CD4-positive, alpha-beta memory T cell (primary cell): ENCODE measurements around the gene NXPH3. TPM values are rescaled to one million over a fixed set of nuclear protein-coding genes. Genes with fewer than 3 reads are reported as not detected.

ENCODE experiments used
- CTCF ChIA-PET: fragments of 350-600 bp; sonication (Branson Sonifier 250); formaldehyde crosslinking; loops from one replicate; lab custom pipeline; 2021; ENCODE audit warnings: inconsistent platforms; ENCODE audit not compliant: partially characterized antibody; lab: Charles Lee
- POLR2A ChIA-PET: fragments of 350-600 bp; sonication (Branson Sonifier 250); formaldehyde crosslinking; loops from one replicate; lab custom pipeline; 2021; ENCODE audit not compliant: partially characterized antibody; lab: Charles Lee
- DNase-seq, 5 donors: peaks; one replicate each; pipeline versions ENCODE4 v3.0.0 to v3.0.0-alpha.2; 2020 to 2022; ENCODE audit warnings: mixed read lengths in 1 of 5
- H3K27ac ChIP-seq: one replicate; pipeline ENCODE4 v1.7.0; 2013; ENCODE audit warnings: low read depth, low read length
- H3K27me3 ChIP-seq: 2 replicates; pipeline ENCODE4 v1.7.0; 2013; ENCODE audit warnings: mild to moderate bottlenecking, low read length, moderate library complexity; ENCODE audit not compliant: insufficient read depth
- H3K36me3 ChIP-seq: 2 replicates; pipeline ENCODE4 v1.7.0; 2013; ENCODE audit warnings: mild to moderate bottlenecking, low read length, moderate library complexity; ENCODE audit not compliant: insufficient read depth
- H3K4me1 ChIP-seq: 2 replicates; pipeline ENCODE4 v1.7.0; 2013; ENCODE audit warnings: mild to moderate bottlenecking, low read length, moderate library complexity; ENCODE audit not compliant: insufficient read depth
- H3K4me3 ChIP-seq, 2 donors: one replicate each; pipeline ENCODE4 v1.7.0; 2013; ENCODE audit warnings: low read length in 2 of 2, mild to moderate bottlenecking in 1 of 2
- H3K9me3 ChIP-seq, 2 donors: one replicate each; pipeline ENCODE4 v1.7.0; 2013; ENCODE audit warnings: low read length in 2 of 2, control low read depth in 1 of 2; ENCODE audit not compliant: control insufficient read depth in 1 of 2
- H3K27ac Mint-ChIP-seq, 7 donors: one replicate each; pipeline ENCODE4 v1.8.0; 2020 to 2021; ENCODE audit warnings: mixed read lengths in 7 of 7, mild to moderate bottlenecking in 6 of 7, inconsistent platforms in 3 of 7, moderate library complexity in 3 of 7
- H3K27me3 Mint-ChIP-seq, 2 donors: one replicate each; pipeline ENCODE4 v1.8.0; 2020 to 2021; ENCODE audit warnings: mixed read lengths in 2 of 2
- H3K36me3 Mint-ChIP-seq, 2 donors: one replicate each; pipeline ENCODE4 v1.8.0; 2020 to 2021; ENCODE audit warnings: mixed read lengths in 2 of 2, inconsistent platforms in 1 of 2, mild to moderate bottlenecking in 1 of 2
- H3K4me1 Mint-ChIP-seq, 4 donors: one replicate each; pipeline ENCODE4 v1.8.0; 2020 to 2021; ENCODE audit warnings: mixed read lengths in 4 of 4, mild to moderate bottlenecking in 1 of 4
- H3K4me3 Mint-ChIP-seq, 8 donors: one replicate each; pipeline ENCODE4 v1.8.0; 2020 to 2021; ENCODE audit warnings: mixed read lengths in 8 of 8, mild to moderate bottlenecking in 7 of 8, moderate library complexity in 6 of 8, inconsistent platforms in 3 of 8
- H3K9me3 Mint-ChIP-seq, 8 donors: one replicate each; pipeline ENCODE4 v1.8.0; 2020 to 2021; ENCODE audit warnings: mixed read lengths in 8 of 8, mild to moderate bottlenecking in 5 of 8, inconsistent platforms in 3 of 8, moderate library complexity in 1 of 8
- intact Hi-C: fragments of 100-400 bp; cut with micrococcal nuclease; formaldehyde crosslinking; loops from one replicate; pipeline ENCODE4 v1.15.1; 2023
- polyA plus RNA-seq, 2 donors: library from polyadenylated mRNA; unstranded; fragments of 300-500 nt; fragmentation: Illumina TruSeq; gene quantifications; one replicate each; pipeline ENCODE4 v1.2.3, GENCODE V29; 2021
- total RNA-seq, 2 experiments: library from RNA; stranded (reverse); gene quantifications; one replicate each; pipeline ENCODE4 v1.2.3, GENCODE V29; 2021

Gene NXPH3
- total and polyA plus RNA-seq, 4 experiments from 2014 or later, result not detected

DNA sequence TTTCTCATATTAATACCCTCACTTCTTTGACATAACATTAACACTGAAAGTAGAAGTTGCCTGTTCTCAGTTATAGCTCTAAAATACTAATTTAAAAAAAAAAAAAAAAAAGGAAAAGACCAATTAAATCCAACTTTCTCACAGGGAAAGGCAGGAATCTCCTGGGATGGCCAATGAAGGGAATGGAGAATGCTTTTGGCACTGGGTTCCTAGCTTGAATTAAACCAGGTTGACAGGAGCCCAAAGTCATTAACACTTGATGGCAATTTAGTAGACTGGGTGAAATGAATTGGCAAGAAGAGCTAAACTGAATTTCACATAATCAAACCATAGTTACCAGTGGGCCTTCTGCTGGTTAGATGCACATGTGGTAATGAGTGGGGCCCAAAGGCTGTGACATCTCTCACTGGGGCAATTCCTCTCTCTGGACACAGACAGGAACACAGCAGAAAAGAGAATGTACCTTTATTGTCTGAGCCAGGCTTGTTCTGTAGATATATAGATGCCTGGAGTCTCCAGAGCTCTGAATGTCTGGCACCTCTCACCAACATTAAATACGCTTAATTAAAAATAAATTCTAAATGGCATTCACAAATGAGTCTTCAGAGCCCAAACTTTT lies 37.6 kb downstream of the NXPH3 start:
- Mint-ChIP-seq H3K27me3 (no peaks in the 10 kb centered on the region), H3K36me3 (peaks cover 47 to 74% of the 10 kb centered on the region in 2 donors), H3K4me3 (no peak overlapping the region), H3K27ac (peak overlapping the region in 2 of 7 donors; percentile 22 to 25), H3K9me3 (no peaks in the 10 kb centered on the region), H3K4me1 (peaks cover 2 to 8% (median 3%) of the 10 kb centered on the region in 4 donors)
- CTCF ChIA-PET, result interaction anchor here (0.6 to 1.1 kb wide), 2 partner anchors 15 to 106 kb away, joined by 3 read pairs; no protein-coding TSS in a partner anchor
- no peaks in the 10 kb centered on the region for H3K27me3 ChIP-seq
- DNase-seq, result no peak
- peaks cover 66% of the 10 kb centered on the region for H3K36me3 ChIP-seq
- intact Hi-C loops, result no loop called here
- peaks cover 5% of the 10 kb centered on the region for H3K4me1 ChIP-seq
- H3K27ac ChIP-seq, result no peak overlapping the region
- H3K4me3 ChIP-seq, result no peak overlapping the region
- POLR2A ChIA-PET, result no interaction called here
- H3K9me3 ChIP-seq, result no peaks in the 10 kb centered on the region

- Histone ChIP-seq H3K36me3 (peaks cover 57% of the 10 kb centered on the region), H3K27me3 (no peaks in the 10 kb centered on the region), H3K27ac (no peak overlapping the region), H3K4me1 (peaks cover 7% of the 10 kb centered on the region), H3K9me3 (no peaks in the 10 kb centered on the region), H3K4me3 (no peak overlapping the region)
- POLR2A ChIA-PET, result no interaction called here
- CTCF ChIA-PET, result interaction anchor here (1.0 to 1.2 kb wide), 2 partner anchors 45 to 79 kb away, joined by 3 to 5 read pairs; no protein-coding TSS in a partner anchor
- Mint-ChIP-seq H3K27me3 (no peaks in the 10 kb centered on the region), H3K9me3 (no peaks in the 10 kb centered on the region), H3K4me1 (peaks cover 9 to 18% (median 14%) of the 10 kb centered on the region in 4 donors), H3K27ac (no peak overlapping the region), H3K4me3 (no peak overlapping the region), H3K36me3 (peaks cover 44 to 68% of the 10 kb centered on the region in 2 donors)
- intact Hi-C loops, result no loop called here
- DNase-seq, result no peak
Measured at GRCh38 chr17:49616086-49616485, 40.4 kb downstream of the NXPH3 start.

DNA sequence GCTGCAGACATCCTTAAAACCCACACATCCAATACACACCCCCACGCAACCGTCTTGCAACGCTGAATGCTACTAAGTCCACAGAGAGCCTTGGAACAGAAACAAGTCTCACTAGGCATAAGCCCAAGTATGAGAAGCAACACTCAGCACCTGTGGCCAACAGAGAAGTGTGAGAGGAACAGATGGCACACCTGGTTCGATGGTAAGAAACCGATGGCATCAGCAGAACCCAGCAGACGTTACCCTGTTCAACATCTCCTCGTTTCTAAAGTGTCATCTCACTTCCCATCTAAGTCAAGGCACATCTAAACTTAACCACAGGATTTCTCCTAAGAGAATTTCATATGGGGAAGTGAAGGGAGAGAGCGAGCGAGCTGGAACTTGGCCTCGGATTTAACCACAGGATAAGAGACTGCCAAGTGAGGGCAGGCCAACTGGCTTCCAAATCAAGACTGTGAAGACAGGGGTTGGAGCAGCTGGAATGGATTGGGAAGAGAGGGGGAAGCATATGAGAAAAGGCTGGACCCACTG lies 41.0 kb downstream of the NXPH3 start:
- Mint-ChIP-seq H3K9me3 (no peaks in the 10 kb centered on the region), H3K4me3 (no peak overlapping the region), H3K27ac (peak overlapping the region in 2 of 7 donors; percentile 26 to 68), H3K27me3 (no peaks in the 10 kb centered on the region), H3K36me3 (peaks cover 39 to 68% of the 10 kb centered on the region in 2 donors), H3K4me1 (peaks cover 11 to 20% (median 16%) of the 10 kb centered on the region in 4 donors)
- CTCF ChIA-PET, result no interaction called here
- Histone ChIP-seq H3K9me3 (no peaks in the 10 kb centered on the region), H3K36me3 (peaks cover 59% of the 10 kb centered on the region), H3K4me1 (peaks cover 7% of the 10 kb centered on the region), H3K27me3 (no peaks in the 10 kb centered on the region), H3K27ac (no peak overlapping the region), H3K4me3 (no peak overlapping the region)
- POLR2A ChIA-PET, result no interaction called here
- DNase-seq, result no peak
- intact Hi-C loops, result no loop called here

DNA sequence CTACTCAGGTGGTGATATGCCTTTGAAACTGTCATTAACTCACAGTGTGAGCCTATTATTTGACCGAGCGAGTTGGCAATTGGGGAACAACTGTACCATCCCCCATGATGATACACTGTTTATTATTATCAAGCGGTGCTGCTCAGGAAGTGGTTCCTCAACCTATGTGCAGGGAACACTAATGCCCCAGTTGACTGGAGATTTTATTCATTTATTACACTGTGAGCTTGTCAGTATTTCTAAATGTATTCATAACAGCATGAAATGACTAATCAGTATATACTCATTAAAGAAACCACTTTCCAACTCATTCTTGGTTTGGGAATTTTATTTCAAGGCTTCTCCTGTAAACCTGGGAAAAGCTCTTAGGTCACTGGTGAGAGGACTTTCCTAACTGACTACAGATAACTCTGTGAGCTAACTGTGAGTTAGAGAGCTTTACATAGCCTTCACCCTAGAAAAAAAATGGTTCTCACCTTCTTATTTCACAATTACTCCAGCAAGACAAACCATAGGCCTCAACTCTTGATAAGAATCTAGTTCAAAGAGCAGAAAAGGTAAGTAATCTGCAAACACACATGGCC lies 42.4 kb downstream of the NXPH3 start:
- Mint-ChIP-seq H3K4me3 (no peak overlapping the region), H3K9me3 (no peaks in the 10 kb centered on the region), H3K27me3 (no peaks in the 10 kb centered on the region), H3K4me1 (peaks cover 13 to 32% (median 23%) of the 10 kb centered on the region in 4 donors), H3K27ac (peak overlapping the region in 4 of 7 donors; percentile 38 to 63 (median 50)), H3K36me3 (peaks cover 42 to 69% of the 10 kb centered on the region in 2 donors)
- Histone ChIP-seq H3K4me3 (no peak overlapping the region), H3K9me3 (no peaks in the 10 kb centered on the region), H3K36me3 (peaks cover 65% of the 10 kb centered on the region), H3K4me1 (peaks cover 15% of the 10 kb centered on the region), H3K27ac (no peak overlapping the region), H3K27me3 (no peaks in the 10 kb centered on the region)
- intact Hi-C loops, result no loop called here
- no peak for DNase-seq
- CTCF ChIA-PET, result interaction anchor here (0.9 to 1.6 kb wide), 3 partner anchors 16 to 77 kb away, joined by 3 to 6 read pairs (median 4); no protein-coding TSS in a partner anchor
- POLR2A ChIA-PET, result interaction anchor here (1.2 kb wide), 1 partner anchor 59 kb away, joined by 4 read pairs; no protein-coding TSS in a partner anchor

- POLR2A ChIA-PET, result no interaction called here
- no peak overlapping the region for H3K4me3 Mint-ChIP-seq
Measured at GRCh38 chr17:49621420-49621819, 45.7 kb downstream of the NXPH3 start.

DNA sequence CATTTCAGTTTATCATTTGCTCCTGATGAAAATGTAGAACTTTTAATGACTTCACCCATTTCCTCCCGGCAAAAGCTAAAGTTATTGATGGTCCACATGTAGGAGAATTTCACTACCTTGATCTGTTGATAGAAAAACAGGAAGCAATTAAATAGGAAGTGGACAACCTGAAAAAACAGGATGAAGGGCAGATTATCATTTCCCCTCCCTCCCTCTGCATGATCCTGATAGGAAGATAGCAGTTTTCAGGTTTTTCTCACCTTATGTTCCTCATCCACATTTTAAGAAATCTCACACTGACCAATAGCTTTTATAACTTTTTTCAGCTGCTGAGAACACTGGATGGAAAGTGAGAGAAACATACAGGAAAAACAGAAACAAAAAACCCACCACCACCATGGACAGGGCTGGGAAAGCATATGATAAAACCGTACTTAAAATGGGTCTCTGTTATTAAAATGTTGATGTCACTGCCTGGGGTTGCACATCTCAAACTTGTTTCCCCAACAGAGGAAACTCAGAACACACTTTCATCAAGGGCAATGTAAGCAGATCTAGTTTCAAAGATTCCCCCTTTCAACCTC lies 46.4 kb downstream of the NXPH3 start:
- Mint-ChIP-seq H3K27ac (peak overlapping the region in 5 of 7 donors; percentile 16 to 88 (median 71)), H3K27me3 (no peaks in the 10 kb centered on the region), H3K36me3 (peaks cover 27 to 63% of the 10 kb centered on the region in 2 donors), H3K4me3 (no peak overlapping the region), H3K4me1 (peaks cover 22 to 38% (median 30%) of the 10 kb centered on the region in 4 donors), H3K9me3 (no peaks in the 10 kb centered on the region)
- Histone ChIP-seq H3K9me3 (no peaks in the 10 kb centered on the region), H3K27me3 (no peaks in the 10 kb centered on the region), H3K36me3 (peaks cover 37% of the 10 kb centered on the region), H3K27ac (no peak overlapping the region), H3K4me3 (no peak overlapping the region), H3K4me1 (peaks cover 15% of the 10 kb centered on the region)
- DNase-seq, result no peak
- ChIA-PET CTCF (interaction anchor here (1.4 kb wide), 1 partner anchor 66 kb away, joined by 4 read pairs; no protein-coding TSS in a partner anchor), POLR2A (no interaction called here)
- intact Hi-C loops, result no loop called here

More at GRCh38 chr17:49621420-49621819, 45.7 kb downstream of the NXPH3 start:
- H3K36me3 ChIP-seq, result peaks cover 43% of the 10 kb centered on the region
- CTCF ChIA-PET, result interaction anchor here (1.4 kb wide), 1 partner anchor 65 kb away, joined by 4 read pairs; no protein-coding TSS in a partner anchor
- peak overlapping the region in 4 of 7 donors; percentile 41 to 73 (median 66) for H3K27ac Mint-ChIP-seq
- H3K4me1 Mint-ChIP-seq, result peaks cover 22 to 43% (median 30%) of the 10 kb centered on the region in 4 donors
- no peaks in the 10 kb centered on the region for H3K27me3 ChIP-seq
- no peak overlapping the region for H3K27ac ChIP-seq
- DNase-seq, result no peak
- H3K4me1 ChIP-seq, result peaks cover 15% of the 10 kb centered on the region
- no peak overlapping the region for H3K4me3 ChIP-seq
- intact Hi-C loops, result no loop called here
- H3K27me3 Mint-ChIP-seq, result no peaks in the 10 kb centered on the region
- H3K36me3 Mint-ChIP-seq, result peaks cover 33 to 67% of the 10 kb centered on the region in 2 donors
- H3K9me3 ChIP-seq, result no peaks in the 10 kb centered on the region
- H3K9me3 Mint-ChIP-seq, result no peaks in the 10 kb centered on the region

GRCh38 chr17:49624896-49625295 lies 49.2 kb downstream of the NXPH3 start:
- no peaks in the 10 kb centered on the region for H3K9me3 Mint-ChIP-seq
- H3K27me3 Mint-ChIP-seq, result no peaks in the 10 kb centered on the region
- intact Hi-C loops, result no loop called here
- H3K27ac Mint-ChIP-seq, result no peak overlapping the region
- peaks cover 19% of the 10 kb centered on the region for H3K36me3 ChIP-seq
- H3K9me3 ChIP-seq, result no peaks in the 10 kb centered on the region
- no peak overlapping the region for H3K4me3 Mint-ChIP-seq
- POLR2A ChIA-PET, result interaction anchor here (0.7 kb wide), 1 partner anchor 140 kb away, joined by 3 read pairs; no protein-coding TSS in a partner anchor
- no peaks in the 10 kb centered on the region for H3K27me3 ChIP-seq
- no peak for DNase-seq
- peaks cover 18 to 49% (median 33%) of the 10 kb centered on the region in 4 donors for H3K4me1 Mint-ChIP-seq
- no peak overlapping the region for H3K4me3 ChIP-seq
- CTCF ChIA-PET, result no interaction called here
- peaks cover 12% of the 10 kb centered on the region for H3K4me1 ChIP-seq
- H3K27ac ChIP-seq, result no peak overlapping the region
- peaks cover 13 to 43% of the 10 kb centered on the region in 2 donors for H3K36me3 Mint-ChIP-seq
